BE2C (cell line): ENCODE data around the gene SLIRP.

Experiments used
- DNase-seq: peaks from one replicate; pipeline ENCODE4 v3.0.0-alpha.2; 2020
- H3K27me3 ChIP-seq: fragments of 250-450 bp; sonication (Bioruptor Pico); 2 replicates; pipeline ENCODE4 v1.5.1; 2020; ENCODE audit warnings: mild to moderate bottlenecking
- H3K36me3 ChIP-seq: fragments of 250-450 bp; sonication (Bioruptor Pico); 2 replicates; pipeline ENCODE4 v1.5.1; 2020; ENCODE audit warnings: mild to moderate bottlenecking
- H3K4me1 ChIP-seq: fragments of 250-450 bp; sonication (Bioruptor Pico); 2 replicates; pipeline ENCODE4 v1.5.1; 2020
- H3K4me3 ChIP-seq: 2 replicates; pipeline ENCODE4 v1.5.1; 2011; ENCODE audit warnings: low read depth, low read length
- H3K9me3 ChIP-seq: fragments of 250-450 bp; sonication (Bioruptor Pico); 2 replicates; pipeline ENCODE4 v1.5.1; 2020
- TF ChIP-seq, protein P1 (sequence below): IDR thresholded peaks from 2 replicates; pipeline ENCODE4 v1.5.1; 2012; ENCODE audit warnings: mild to moderate bottlenecking, low read depth, low read length

SLIRP gene

DNA sequence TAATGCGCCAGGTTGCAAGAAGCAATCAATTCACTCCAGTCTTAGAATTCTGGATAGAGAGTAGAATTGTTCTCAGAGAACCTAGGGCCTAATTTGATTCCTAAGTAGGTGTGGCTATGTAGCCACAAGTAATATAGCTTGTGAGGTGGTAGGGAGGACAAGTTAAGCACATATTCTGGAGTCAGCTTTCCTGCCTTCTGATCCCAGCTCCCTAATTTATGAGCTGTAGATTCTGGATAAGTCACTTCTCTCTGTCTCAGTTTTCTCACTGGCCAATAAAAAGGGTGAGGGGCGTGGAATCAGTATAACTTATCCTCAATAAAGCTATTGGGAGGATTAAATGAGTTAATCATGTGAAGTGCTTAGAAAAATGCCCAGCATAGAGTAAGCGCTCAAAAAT is 56.1 kb downstream of the SLIRP start:
- DNase-seq = no peak
- Histone ChIP-seq H3K36me3 (no peaks in the 10 kb centered on the region), H3K9me3 (no peaks in the 10 kb centered on the region; the same call in 1 of the 2 replicates), H3K27me3 (no peaks in the 10 kb centered on the region), H3K4me3 (no peak overlapping the region), H3K4me1 (peaks cover 4% of the 10 kb centered on the region; the same call in 1 of the 2 replicates)
- TF ChIP-seq, protein P1, sequence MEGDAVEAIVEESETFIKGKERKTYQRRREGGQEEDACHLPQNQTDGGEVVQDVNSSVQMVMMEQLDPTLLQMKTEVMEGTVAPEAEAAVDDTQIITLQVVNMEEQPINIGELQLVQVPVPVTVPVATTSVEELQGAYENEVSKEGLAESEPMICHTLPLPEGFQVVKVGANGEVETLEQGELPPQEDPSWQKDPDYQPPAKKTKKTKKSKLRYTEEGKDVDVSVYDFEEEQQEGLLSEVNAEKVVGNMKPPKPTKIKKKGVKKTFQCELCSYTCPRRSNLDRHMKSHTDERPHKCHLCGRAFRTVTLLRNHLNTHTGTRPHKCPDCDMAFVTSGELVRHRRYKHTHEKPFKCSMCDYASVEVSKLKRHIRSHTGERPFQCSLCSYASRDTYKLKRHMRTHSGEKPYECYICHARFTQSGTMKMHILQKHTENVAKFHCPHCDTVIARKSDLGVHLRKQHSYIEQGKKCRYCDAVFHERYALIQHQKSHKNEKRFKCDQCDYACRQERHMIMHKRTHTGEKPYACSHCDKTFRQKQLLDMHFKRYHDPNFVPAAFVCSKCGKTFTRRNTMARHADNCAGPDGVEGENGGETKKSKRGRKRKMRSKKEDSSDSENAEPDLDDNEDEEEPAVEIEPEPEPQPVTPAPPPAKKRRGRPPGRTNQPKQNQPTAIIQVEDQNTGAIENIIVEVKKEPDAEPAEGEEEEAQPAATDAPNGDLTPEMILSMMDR = no peak
